Smooth muscle cell (in vitro differentiated cells): ENCODE data around the gene ZNF346. TPM values are rescaled to one million over a fixed set of nuclear protein-coding genes. Genes with fewer than 3 reads are reported as not detected.
"Not testable (repeated sequence)": the region's sequence is repeated elsewhere in the genome, so short reads cannot be mapped to it uniquely, and the experiment has no call there.

Experiments used
- DNase-seq: peaks from one replicate; lab custom pipeline; 2025; ENCODE audit not compliant: unreplicated experiment; lab: John Stamatoyannopoulos, UW
- H2AFZ ChIP-seq: fragments of 200-600 bp; sonication (generic); 2 replicates; pipeline ENCODE4 v1.6.0; 2016; ENCODE audit warnings: antibody characterized with exemption, low read depth, mild to moderate bottlenecking
- H3F3A ChIP-seq: fragments of 200-600 bp; sonication (generic); 2 replicates; pipeline ENCODE4 v1.6.0; 2017; ENCODE audit warnings: antibody characterized with exemption, low read depth
- H3K27ac ChIP-seq: fragments of 200-600 bp; sonication (generic); 2 replicates; pipeline ENCODE4 v1.5.1; 2016; ENCODE audit warnings: low read depth, mild to moderate bottlenecking
- H3K27me3 ChIP-seq: fragments of 200-600 bp; sonication (generic); 2 replicates; pipeline ENCODE4 v1.6.1; 2016; ENCODE audit warnings: low read depth, mild to moderate bottlenecking
- H3K36me3 ChIP-seq: fragments of 200-600 bp; sonication (generic); 2 replicates; pipeline ENCODE4 v1.5.1; 2016; ENCODE audit warnings: low read depth
- H3K4me1 ChIP-seq: fragments of 200-600 bp; sonication (generic); 2 replicates; pipeline ENCODE4 v1.5.1; 2016; ENCODE audit warnings: low read depth
- H3K4me2 ChIP-seq: fragments of 200-600 bp; sonication (generic); 2 replicates; pipeline ENCODE4 v1.6.0; 2016; ENCODE audit warnings: mild to moderate bottlenecking
- H3K4me3 ChIP-seq: fragments of 200-600 bp; sonication (generic); 2 replicates; pipeline ENCODE4 v1.5.1; 2016; ENCODE audit warnings: mild to moderate bottlenecking
- H3K79me2 ChIP-seq: fragments of 200-600 bp; sonication (generic); 2 replicates; pipeline ENCODE4 v1.6.0; 2016; ENCODE audit warnings: low read depth, mild to moderate bottlenecking
- H3K9ac ChIP-seq: fragments of 200-600 bp; sonication (generic); 2 replicates; pipeline ENCODE4 v1.6.0; 2016; ENCODE audit warnings: low read depth
- H3K9me3 ChIP-seq: fragments of 200-600 bp; sonication (generic); replicated peaks from 2 replicates; pipeline ENCODE4 v1.5.1; 2016; ENCODE audit warnings: low read depth
- H4K20me1 ChIP-seq: fragments of 200-600 bp; sonication (generic); 2 replicates; pipeline ENCODE4 v1.6.0; 2016; ENCODE audit warnings: low read depth
- WGBS: methylation state at CpG from one replicate; pipeline ENCODE4 v1.1.7; 2016; ENCODE audit warnings: low lambda C conversion rate; 5-methylcytosine and 5-hydroxymethylcytosine counted together
- polyA plus RNA-seq: library from polyadenylated mRNA; unstranded; fragments of >200 nt; fragmentation: Nextera tagmentation; extraction: Ambion mirVana; gene quantifications from 2 replicates; pipeline ENCODE4 v1.2.1, GENCODE V29; 2016
- total RNA-seq: library from RNA; depleted of rRNA; stranded (reverse); fragments of >200 nt; gene quantifications from 2 replicates; pipeline ENCODE4 v1.2.3, GENCODE V29; 2014
- TF ChIP-seq, protein P1 (sequence below): fragments of 200-600 bp; sonication (generic); IDR thresholded peaks from 2 replicates; pipeline ENCODE4 v1.5.1; 2017; ENCODE audit warnings: borderline replicate concordance, mild to moderate bottlenecking, antibody characterized with exemption; ENCODE audit not compliant: insufficient read depth, poor library complexity, severe bottlenecking

Gene ZNF346
- total and polyA plus RNA-seq, 2 experiments from 2014 or later = 6.9 to 14.8 TPM

DNA sequence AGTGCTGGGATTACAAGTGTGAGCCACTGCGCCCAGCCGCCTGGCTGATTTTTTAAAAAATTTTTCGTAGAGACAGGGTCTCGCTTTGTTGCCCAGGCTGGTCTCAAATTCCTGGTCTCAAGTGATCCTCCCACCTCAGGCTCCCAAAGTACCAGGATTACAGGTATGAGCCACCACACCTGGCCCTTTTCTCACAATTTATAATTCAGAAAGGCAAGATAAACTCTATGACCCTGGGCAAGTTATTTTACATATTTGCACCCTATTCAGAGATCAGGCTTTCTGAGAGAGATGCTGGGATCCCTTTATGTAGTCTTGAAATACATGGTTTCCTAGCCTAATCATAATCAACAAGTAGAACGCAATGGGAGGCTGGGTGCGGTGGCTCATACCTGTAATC lies 20.6 kb downstream of the ZNF346 start:
- Histone ChIP-seq H3K27ac (no peak overlapping the region), H3K4me3 (no peak overlapping the region), H2AFZ (no peak overlapping the region), H3K27me3 (no peaks in the 10 kb centered on the region), H3K9me3 (no peaks in the 10 kb centered on the region), H3K79me2 (no peaks in the 10 kb centered on the region), H3F3A (no peaks in the 10 kb centered on the region), H4K20me1 (peaks cover 20% of the 10 kb centered on the region), H3K9ac (no peak overlapping the region), H3K36me3 (no peaks in the 10 kb centered on the region), H3K4me1 (no peaks in the 10 kb centered on the region), H3K4me2 (no peak overlapping the region)
- DNase-seq = no peak
- 98% methylated on average over 6 of the region's 6 CpGs for whole genome bisulfite sequencing
- TF ChIP-seq, protein P1, sequence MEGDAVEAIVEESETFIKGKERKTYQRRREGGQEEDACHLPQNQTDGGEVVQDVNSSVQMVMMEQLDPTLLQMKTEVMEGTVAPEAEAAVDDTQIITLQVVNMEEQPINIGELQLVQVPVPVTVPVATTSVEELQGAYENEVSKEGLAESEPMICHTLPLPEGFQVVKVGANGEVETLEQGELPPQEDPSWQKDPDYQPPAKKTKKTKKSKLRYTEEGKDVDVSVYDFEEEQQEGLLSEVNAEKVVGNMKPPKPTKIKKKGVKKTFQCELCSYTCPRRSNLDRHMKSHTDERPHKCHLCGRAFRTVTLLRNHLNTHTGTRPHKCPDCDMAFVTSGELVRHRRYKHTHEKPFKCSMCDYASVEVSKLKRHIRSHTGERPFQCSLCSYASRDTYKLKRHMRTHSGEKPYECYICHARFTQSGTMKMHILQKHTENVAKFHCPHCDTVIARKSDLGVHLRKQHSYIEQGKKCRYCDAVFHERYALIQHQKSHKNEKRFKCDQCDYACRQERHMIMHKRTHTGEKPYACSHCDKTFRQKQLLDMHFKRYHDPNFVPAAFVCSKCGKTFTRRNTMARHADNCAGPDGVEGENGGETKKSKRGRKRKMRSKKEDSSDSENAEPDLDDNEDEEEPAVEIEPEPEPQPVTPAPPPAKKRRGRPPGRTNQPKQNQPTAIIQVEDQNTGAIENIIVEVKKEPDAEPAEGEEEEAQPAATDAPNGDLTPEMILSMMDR = no peak

DNA sequence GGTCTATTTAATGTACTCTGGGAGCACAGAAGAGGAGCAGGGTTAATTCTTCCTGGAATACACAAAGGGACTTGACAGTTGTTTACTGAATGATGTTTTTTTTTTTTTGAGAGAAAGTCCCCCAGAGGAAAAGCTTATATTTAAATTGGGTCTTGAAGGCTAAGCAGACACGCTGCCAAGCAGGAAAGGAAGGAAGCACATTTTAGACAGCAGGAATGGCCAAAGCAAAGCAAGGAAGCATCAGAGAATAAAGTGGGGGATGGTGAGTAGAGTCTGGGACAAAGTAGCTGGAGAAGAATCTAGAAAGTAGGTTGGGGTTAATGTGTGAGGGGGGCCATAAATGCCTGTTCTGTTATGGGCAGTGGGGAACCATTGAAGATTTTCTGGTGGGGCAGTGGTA lies 21.5 kb downstream of the ZNF346 start:
- no peak for DNase-seq
- no peak overlapping the region for H3K27ac ChIP-seq
- H3K36me3 ChIP-seq = no peaks in the 10 kb centered on the region
- H2AFZ ChIP-seq = no peak overlapping the region
- no peak overlapping the region for H3K9ac ChIP-seq
- no peaks in the 10 kb centered on the region for H3K9me3 ChIP-seq
- H3F3A ChIP-seq = no peaks in the 10 kb centered on the region
- 100% methylated on average over 1 of the region's 1 CpG for WGBS
- H3K27me3 ChIP-seq = no peaks in the 10 kb centered on the region
- peaks cover 12% of the 10 kb centered on the region for H4K20me1 ChIP-seq
- no peak overlapping the region for H3K4me3 ChIP-seq
- H3K4me2 ChIP-seq = no peak overlapping the region
- TF ChIP-seq, protein P1 = no peak
- H3K4me1 ChIP-seq = no peaks in the 10 kb centered on the region
- no peaks in the 10 kb centered on the region for H3K79me2 ChIP-seq

DNA sequence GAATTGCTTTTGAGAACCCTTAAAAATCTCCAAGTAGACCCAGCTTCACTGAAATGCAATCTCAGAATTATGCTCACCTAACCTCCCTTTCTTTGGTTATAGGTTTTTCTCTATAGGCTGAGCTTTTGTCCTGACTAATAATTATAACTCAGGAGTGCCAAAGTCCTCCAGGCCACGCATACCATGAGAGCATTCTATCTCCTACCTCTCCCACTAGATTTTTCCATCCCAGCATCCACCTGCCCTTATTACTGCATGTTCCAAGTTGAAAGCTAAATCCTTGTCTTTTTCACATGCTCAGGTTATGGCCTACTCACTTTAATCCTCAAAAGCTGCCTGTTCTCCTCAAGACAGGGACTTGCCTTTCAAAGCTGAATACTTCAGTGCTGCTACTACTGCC lies 22.1 kb downstream of the ZNF346 start:
- Histone ChIP-seq H3K27me3 (no peaks in the 10 kb centered on the region), H2AFZ (no peak overlapping the region), H3K9me3 (no peaks in the 10 kb centered on the region), H4K20me1 (peaks cover 5% of the 10 kb centered on the region), H3K79me2 (no peaks in the 10 kb centered on the region), H3K4me2 (no peak overlapping the region), H3F3A (no peaks in the 10 kb centered on the region), H3K36me3 (no peaks in the 10 kb centered on the region), H3K9ac (no peak overlapping the region), H3K27ac (no peak overlapping the region), H3K4me3 (no peak overlapping the region), H3K4me1 (no peaks in the 10 kb centered on the region)
- no peak for DNase-seq
- TF ChIP-seq, protein P1 = no peak
- WGBS = 90% methylated on average over 1 of the region's 1 CpG

DNA sequence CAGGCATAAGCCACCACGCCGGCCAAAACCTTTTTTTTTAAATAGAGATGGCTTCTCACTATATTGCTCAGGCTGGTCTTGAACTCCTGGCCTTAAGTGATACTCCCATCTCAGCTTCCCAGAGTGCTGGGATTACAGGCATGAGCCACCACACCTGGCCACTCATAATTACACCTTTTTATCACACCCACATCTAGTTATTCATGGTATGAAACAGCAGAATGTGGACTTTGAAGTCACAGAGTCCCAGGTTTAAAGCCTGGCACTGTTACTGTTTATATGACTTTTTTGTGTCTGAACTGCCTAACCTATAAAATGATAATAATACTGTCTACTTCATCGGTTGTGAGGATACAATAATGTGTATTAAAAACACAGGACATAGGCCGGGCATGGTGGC lies 23.1 kb downstream of the ZNF346 start:
- WGBS = 96% methylated on average over 4 of the region's 4 CpGs
- DNase-seq = no peak
- TF ChIP-seq, protein P1 = no peak
- no peaks in the 10 kb centered on the region for H3K79me2 ChIP-seq
- no peak overlapping the region for H3K4me2 ChIP-seq
- no peak overlapping the region for H3K4me3 ChIP-seq
- H3K27ac ChIP-seq = no peak overlapping the region
- no peaks in the 10 kb centered on the region for H3K4me1 ChIP-seq
- no peaks in the 10 kb centered on the region for H3K36me3 ChIP-seq
- H3K9ac ChIP-seq = no peak overlapping the region
- no peak overlapping the region for H2AFZ ChIP-seq
- no peaks in the 10 kb centered on the region for H3K9me3 ChIP-seq
- no peaks in the 10 kb centered on the region for H3K27me3 ChIP-seq
- no peaks in the 10 kb centered on the region for H4K20me1 ChIP-seq
- H3F3A ChIP-seq = no peaks in the 10 kb centered on the region

DNA sequence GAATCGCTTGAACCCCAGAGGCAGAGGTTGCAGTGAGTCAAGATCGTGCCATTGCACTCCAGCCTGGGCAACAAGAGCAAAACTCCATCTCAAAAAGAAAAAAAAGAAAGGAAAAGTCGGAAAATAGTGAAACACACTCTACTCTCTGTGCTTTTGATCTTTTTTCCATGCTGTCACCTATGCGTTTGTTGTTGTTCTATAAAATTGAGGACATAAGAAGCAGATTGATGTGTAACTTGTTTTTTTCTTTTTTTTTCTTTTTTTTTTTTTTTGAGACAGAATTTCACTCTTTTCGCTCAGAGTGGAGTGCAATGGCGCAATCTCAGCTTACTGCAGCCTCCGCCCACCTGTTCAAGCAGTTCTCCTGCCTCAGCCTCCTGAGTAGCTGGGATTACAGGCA lies 26.0 kb downstream of the ZNF346 start:
- H3K79me2 ChIP-seq, H3K4me3 ChIP-seq, H3K4me1 ChIP-seq, H3K9ac ChIP-seq, H3K36me3 ChIP-seq, H4K20me1 ChIP-seq, DNase-seq, H3K9me3 ChIP-seq, H2AFZ ChIP-seq, H3K4me2 ChIP-seq, H3K27me3 ChIP-seq, H3F3A ChIP-seq, H3K27ac ChIP-seq: not testable (repeated sequence)
- WGBS = 91% methylated on average over 7 of the region's 7 CpGs
